EH (cell line): ENCODE results near the gene MYBPC2.
A peak's percentile ranks its signal among the peaks of the same experiment; 100 is the strongest.
"Not testable (repeated sequence)": the region's sequence is repeated elsewhere in the genome, so short reads cannot be mapped to it uniquely, and the experiment has no call there.

Experiments
- DNase-seq: peaks from one replicate; pipeline ENCODE4 v3.0.0-alpha.2; 2015; ENCODE audit warnings: low read depth

MYBPC2 gene

GRCh38 chr19:50428772-50429463, 3.8 kb upstream of the MYBPC2 start:
- no peak for DNase-seq

GRCh38 chr19:50430888-50431342, 1.8 kb upstream of the MYBPC2 start:
- no peak for DNase-seq

DNA sequence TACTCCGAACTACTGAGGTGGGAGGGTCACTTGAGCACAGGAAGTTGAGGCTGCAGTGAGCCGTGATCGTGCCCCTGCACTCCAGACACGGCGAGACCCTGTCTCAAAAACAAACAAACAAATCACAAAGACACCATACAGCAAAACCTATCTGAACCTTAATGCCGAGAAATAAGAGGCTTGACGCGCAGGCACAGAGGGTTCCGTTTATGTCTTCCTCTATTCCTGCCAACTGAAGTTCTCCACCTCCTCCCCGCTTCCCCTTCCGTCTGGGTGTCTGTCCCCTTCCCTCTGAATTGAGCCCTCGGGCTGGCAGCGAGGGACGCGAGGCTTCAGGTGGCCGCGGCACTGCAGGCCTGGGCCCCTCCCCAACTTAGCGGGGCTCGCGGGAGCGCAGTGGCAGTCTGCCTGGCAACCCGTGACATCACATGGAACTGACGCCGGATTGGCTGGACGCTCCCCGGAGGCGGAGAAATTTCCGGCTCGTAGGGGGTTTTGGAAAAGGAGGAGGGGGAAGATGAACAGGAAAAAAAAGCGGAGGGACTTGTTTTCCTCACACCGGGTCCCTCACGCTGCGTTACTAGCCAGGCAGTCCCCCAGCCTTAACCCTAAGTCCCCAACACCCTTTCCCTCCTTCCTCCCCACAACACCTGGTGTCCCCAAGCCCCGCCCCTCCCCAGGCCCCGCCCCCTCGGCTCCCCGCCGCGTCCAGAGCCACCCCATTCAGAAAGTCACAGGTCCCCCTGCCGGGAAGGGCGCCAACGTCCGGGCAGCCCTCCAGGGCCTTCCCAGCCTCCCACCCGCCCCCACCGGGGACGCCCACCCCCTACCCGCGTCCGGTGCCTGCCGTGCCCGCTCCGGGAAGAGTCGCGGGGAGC, 1.1 kb upstream of the MYBPC2 start:
- DNase-seq, result peak; percentile 68

- DNase-seq, result no peak
Observed at GRCh38 chr19:50433201-50434180, 799 bp downstream of the MYBPC2 start.

GRCh38 chr19:50434525-50434924, 1.8 kb downstream of the MYBPC2 start:
- DNase-seq, result no peak

GRCh38 chr19:50435221-50435620, 2.5 kb downstream of the MYBPC2 start:
- DNase-seq, result no peak

- no peak for DNase-seq
Observed at GRCh38 chr19:50435627-50436026, 2.9 kb downstream of the MYBPC2 start.

- DNase-seq, result no peak
Observed at GRCh38 chr19:50437862-50438449, 5.3 kb downstream of the MYBPC2 start.

- DNase-seq, result not testable (repeated sequence)
Observed at GRCh38 chr19:50439130-50439529, 6.4 kb downstream of the MYBPC2 start.

DNA sequence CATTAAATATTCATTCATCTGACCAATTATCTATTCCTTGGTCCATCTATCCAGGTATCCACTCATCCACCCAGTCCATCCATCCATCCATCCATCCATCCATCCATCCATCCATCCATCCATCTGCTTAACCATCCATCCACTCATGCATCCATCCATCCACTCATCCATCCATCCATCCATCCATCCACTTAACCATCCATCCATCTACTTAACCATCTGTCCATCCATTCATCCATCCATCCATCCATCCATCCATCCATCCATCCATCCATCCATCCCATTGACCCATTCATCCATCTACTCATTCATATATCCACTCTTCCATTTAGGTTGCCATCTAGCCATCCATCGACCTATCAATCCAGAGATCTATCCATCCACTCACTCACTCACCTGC, 11.4 kb downstream of the MYBPC2 start:
- no peak for DNase-seq

DNA sequence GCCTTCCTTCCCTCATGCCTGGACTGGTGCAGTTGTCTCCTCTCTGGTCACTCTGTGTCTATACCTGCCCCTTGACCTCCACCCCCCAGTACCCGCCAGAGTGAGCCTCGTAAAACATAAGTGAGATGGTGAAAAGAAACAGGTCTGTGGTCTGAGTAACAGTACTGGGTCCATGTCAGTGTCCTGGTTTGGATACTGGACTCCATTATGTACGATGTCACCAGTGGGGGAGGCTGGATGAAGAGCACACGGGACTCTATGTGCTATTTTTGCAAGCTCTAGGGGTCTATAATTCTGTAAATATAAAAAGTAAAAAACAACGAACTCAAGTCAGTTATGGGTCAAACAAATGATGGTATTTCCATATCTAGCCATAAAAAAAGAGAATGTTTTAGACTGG, 14.4 kb downstream of the MYBPC2 start:
- DNase-seq, result no peak

GRCh38 chr19:50447750-50448149, 15.1 kb downstream of the MYBPC2 start:
- DNase-seq, result no peak

DNA sequence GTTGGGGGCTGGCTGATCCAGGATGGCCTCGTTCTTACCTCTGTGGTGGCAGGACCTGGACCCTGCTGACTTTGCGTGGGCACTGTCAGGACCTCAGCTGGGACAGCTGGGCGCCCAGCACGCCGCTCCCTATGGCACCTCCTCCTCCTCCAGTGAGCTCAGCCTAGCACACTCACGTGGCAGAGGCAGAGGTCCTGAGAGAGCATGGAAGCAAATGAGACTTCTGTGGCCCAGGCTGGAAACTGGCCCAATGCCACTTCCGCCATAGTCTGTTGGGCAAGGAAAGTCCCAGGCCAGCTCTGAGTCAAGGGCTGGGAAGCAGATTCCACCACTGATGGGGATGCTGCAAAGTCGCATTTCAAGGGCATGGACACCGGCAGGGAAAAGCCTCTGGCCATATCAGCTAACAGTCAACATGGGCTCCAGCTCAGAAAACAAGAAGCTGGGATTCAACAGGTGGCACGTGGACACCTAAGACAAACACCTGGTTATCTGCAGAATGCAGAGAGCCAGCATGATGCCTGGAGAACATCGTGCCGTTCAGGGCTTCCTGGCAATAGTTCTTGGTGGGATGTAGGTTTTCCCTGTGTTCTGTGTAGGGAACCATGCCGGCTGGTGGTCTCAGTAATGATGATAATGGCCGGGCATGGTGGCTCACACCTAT, 16.7 kb downstream of the MYBPC2 start:
- no peak for DNase-seq

- DNase-seq, result no peak
Observed at GRCh38 chr19:50450369-50451222, 17.9 kb downstream of the MYBPC2 start.

GRCh38 chr19:50451223-50451534, 18.5 kb downstream of the MYBPC2 start:
- DNase-seq, result no peak

GRCh38 chr19:50453243-50453642, 20.6 kb downstream of the MYBPC2 start:
- DNase-seq, result no peak

DNA sequence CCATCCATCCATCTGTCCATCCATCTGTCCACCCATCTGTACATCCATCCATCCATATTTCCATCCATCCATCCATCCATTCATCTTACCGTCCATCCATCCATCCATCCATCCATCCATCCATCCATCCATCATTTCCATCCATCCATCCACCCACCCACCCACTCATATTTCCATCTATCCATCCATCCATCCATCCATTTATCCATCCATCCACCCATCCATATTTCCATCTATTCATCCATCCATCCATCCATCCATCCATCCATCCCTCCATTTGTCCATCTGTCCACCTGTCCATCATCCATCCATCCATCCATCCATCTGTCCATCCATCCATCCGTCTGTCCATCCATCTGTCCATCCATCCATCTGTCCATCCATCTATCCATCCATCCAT, 23.3 kb downstream of the MYBPC2 start:
- no peak for DNase-seq

DNA sequence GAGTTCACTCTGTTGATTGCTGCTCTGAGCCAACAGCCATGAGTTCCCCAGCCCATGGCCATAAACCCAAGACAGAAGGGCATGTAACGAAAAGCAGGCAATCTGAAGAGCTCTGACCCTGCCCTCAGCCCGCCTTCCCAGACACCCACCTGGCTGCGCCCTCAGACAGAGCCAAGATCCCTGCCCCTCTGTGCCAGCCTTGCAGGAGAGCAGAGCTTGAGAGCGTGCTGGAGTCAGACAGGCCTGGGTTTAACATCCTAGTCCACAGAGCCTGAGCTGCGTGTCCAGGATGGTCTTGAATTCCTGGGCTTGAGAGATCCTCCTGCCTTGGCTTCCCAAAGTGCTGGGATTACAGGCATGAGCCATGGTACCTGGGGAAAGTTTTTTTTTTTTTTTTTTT, 24.6 kb downstream of the MYBPC2 start:
- no peak for DNase-seq

DNA sequence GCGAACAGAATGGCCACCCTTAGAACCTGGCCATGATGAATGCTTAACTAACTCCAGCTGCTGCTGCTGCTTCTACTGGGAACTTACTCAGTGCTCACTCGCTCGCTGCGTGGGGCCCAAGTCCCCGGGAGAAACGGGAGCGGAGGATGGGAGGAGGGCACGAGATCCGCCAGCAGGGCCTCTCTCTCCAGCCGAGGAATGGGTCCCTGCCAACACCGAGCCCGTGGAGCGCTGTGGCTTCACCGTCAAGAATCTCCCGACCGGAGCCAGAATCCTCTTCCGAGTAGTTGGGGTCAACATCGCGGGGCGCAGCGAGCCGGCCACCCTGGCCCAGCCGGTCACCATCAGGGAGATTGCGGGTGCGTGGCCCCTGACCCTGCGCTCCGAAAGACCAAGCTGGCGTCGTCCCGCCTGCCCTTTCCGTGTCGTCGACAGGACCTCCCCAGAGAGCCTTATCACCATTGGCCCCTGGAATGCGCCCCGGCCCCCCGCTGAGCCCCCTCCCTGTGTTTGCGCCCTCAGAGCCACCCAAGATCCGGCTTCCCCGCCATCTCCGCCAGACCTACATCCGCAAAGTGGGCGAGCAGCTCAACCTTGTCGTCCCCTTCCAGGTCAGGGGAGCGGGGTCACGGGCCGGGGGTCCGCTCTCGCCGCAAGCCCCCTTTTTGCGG, 25.8 kb downstream of the MYBPC2 start:
- DNase-seq, result peak; percentile 15

GRCh38 chr19:50459067-50459456, 26.4 kb downstream of the MYBPC2 start:
- no peak for DNase-seq
